CD4-positive, alpha-beta T cell treated with Interleukin-10 for 1 hour (primary cell): Measurements from ENCODE around the gene PEX26.
"Not testable (repeated sequence)": the region's sequence is repeated elsewhere in the genome, so short reads cannot be mapped to it uniquely, and the experiment has no call there.

ENCODE experiments used
- DNase-seq: peaks from one replicate; pipeline ENCODE4 v3.0.0-alpha.2; 2020

PEX26 gene

DNA sequence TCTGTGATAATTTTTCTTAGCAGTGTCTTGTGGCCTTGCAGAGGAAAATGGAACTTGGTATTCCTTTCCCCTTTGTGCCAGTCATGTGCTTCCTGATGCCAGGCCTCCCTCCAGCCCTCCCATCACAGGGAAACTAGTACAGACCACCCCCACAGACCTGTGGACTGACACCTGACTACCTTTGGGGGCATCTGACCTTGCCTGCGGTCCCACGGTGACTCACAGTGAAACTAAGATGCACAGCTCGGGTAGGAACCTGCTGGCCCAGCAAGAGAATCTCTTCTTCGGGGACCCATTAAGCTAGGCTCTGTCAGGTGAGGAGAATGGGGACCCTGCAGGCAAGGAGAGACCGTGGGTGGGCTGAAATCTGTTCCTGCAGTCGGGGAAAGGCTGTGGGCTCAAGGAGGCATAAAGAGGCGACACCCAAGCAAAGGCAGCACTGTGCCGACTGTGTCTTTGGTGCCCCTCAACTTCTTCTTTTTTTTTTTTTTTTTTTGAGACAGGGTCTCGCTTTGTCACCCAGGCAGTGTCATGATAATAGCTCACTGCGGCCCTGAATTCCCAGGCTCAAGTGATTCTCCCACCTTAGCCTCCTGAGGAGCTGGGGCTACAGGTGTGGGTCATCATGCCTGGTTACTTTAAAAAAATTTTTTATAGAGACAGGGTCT lies 20.8 kb upstream of the PEX26 start:
- no peak for DNase-seq

DNA sequence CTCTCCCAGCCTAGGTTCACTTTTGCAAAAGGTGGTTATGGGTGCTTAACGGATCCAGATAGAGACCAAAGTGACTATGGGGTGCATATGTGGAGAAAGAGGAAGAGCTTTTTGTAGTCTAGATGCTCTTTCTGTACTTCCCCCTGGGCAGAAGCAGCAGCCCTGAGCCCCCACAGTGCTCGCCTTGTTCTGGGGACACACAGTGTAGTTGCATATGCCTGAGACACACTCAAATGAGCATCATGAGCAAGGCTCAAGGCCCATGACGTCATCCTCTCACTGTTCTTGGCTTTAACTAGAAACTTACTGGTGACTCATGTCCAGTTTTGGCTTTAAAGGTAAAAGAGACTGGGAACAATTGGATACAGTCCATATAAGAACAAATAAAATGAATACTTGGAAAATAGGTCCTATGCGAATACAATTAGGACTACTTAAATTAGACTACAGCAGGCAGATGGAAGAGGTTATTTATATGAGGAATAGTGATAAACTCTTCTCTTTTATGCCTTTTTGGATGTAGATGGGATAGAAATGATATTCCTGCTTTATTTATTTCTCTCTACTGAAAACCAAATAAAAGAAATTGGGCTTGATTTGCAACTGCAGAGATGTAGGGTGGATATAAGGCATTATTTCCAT lies 20.1 kb upstream of the PEX26 start:
- no peak for DNase-seq

DNA sequence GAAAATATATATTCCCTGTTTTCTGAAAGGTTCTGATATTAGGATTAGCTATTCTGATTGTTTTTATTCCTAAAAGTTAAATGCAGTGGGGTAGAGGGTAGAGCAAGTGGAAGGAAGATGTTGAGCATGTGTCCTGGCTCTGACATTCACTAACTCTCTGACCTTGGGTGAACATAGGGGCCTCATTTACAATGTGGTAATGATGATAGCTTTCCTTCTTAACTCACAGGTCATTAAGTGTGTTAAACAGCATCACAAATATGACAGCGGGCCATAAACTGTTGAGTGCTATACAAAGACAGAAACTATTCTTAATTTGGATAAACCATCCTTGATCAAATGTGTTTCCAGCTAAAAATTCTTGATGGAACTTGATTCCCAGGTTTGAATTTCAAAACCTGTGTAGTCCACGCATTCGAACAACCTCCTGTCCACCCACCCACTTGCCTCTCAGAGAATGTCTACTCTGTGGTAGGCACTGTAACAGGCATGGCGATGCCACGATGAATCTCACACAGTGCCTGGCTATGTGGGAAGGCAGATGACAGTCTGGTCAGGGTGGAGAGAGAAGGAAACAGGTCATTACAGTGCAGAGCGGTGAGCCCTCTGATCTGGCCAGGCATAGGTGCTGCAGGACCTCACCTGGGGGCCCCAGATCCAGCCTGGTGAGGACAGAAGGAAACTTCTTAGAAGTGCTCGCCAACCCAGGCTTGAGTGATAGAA lies 19.3 kb upstream of the PEX26 start:
- DNase-seq, result no peak

DNA sequence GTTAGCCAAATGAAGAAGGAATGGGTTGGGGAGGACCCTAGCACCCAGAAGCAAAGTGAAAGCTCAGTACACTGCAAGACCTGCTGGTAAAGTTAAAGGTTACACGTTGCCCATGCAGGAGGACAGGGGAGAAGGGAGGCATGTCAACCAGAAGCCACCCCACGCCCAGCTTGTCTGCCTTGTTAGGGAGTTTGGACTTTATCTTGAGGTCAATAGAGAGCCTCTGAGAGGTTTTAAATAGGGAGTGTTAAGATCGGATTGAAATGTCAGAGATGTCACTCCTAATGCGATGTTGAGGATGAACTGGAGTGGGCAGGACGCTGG lies 18.7 kb upstream of the PEX26 start:
- DNase-seq, result no peak

DNA sequence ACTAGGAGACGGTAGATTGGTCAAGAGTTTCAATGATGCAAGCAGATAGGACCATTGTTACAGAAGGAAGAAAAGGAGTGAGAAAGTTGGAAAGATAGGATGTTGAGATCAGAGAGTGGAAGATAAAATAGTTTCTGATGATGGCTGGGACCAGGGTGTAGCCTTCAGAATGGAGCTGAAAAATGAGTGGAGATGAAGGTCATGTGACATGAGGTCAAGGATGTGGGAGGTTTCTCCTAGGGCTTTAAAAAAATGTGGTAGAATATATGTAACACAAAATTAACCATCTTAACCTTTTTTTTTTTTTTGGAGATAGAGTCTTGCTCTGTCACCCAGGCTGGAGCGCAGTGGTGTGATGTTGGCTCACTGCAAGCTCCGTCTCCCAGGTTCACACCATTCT lies 18.3 kb upstream of the PEX26 start:
- no peak for DNase-seq

DNA sequence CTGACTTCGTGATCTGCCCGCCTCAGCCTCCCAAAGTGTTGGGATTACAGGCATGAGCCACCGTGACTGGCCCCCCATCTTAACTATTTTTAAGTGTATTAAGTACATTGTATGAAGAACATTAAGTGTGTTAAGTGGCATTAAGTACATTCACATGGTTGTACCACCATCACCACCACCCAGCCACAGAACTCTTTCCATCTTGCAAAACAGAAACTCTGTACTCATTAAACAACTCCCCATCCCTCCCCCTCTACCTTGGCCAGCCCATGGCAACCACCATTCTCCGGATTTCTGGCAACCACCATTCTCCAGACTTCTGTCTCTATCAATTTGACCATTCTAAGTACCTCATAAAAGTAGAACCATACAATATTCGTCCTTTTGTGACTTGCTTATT lies 17.8 kb upstream of the PEX26 start:
- DNase-seq, result no peak

DNA sequence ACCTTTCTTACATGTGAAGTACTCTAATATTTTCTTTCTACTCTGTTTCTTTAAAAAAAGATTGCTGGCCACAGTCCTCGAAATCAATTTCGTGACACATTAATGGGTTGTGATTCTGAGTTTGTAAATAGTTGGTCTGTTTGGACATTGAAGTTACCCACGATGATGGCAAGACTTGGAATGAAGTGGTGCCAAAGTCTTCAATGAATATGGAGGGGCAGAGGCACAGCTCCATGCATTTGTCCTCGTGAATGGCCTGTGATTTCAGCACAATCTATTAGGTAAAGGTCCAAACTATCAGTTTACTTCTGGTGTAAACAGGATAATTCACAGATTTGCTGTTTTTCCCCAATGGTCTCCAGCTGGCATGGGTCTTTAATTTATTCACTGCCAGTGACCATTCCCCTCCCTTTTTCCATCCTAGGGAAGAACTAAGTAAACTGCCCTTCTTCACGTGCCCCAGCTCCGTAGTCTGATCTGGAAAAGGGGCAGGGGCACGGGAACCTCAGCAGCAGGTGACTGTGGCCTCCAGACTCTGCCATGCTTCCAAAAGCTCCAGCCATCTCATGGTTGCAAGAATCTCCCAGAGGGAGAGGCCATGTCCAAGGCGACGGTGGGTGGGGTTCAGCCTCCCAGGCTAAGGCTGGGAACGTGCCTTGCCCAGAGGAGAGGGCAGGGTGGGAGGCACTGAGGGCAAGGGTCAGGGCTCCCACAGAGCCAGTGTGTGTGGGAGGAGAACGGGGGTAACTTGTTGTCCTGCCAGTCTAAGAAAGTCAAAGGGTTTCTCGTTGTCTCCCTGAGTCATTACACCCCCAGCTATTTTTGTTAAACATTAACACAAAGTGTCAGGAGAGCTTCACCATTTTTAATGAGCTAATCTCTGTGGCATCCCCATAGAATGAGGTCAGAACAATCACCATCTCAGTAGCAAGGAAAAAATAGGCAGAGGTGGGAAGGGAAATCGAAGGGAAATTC lies 16.9 kb upstream of the PEX26 start:
- no peak for DNase-seq

DNA sequence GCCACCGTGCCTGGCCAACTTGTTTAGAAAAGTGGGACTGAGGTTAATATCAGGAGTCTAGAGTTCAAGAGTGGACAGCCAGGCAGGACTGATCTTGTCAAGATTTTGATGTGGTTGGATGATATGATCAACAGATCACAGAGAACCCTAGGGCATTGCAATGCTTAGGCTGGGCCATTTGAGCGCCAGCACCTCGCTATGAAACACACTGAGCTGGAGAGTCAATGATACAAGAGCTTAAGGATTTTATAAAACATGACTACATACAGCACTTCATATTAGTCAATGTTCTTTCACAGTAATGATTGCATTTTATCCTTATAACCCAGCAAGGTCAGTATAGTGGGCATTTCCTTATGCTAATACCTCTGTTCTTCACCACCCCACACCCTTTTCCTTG lies 15.4 kb upstream of the PEX26 start:
- no peak for DNase-seq

DNA sequence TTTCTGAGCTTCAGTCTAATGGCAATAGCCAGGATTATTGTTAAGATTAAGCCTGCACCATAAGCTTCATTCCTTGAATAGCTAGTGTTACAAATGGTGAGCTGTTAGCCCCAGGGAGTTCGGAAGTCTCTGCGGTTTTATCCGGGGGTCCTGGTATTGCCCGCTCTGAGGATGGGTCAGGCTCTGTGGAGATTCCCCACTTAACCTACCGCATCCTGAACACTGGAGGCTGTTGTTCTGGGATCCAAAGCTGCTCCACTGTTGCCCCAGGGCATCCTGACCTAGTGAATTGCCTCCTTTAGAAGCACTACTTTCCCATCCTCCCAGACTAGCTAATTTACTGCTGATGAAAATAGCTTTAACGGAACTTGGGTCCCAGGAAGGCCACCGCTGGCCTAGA lies 14.5 kb upstream of the PEX26 start:
- no peak for DNase-seq

DNA sequence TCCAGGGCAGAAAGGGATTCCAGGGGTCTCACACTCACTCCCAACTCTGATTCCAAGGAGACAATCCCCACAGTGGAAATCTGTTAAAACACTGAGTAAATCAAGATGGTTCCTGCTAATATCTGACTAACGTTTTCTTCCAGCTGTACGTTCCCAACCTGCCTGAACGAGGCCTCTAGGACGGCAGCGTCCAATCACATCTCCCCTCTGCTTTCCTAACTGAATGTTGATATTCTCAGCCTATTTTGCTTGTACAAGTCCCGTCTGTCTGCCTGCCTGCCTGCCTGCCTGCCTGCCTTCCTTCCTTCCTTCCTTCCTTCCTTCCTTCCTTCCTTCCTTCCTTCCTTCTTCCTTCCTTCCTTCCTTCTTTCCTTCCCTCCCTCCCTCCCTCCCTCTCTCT lies 14.1 kb upstream of the PEX26 start:
- not testable (repeated sequence) for DNase-seq

DNA sequence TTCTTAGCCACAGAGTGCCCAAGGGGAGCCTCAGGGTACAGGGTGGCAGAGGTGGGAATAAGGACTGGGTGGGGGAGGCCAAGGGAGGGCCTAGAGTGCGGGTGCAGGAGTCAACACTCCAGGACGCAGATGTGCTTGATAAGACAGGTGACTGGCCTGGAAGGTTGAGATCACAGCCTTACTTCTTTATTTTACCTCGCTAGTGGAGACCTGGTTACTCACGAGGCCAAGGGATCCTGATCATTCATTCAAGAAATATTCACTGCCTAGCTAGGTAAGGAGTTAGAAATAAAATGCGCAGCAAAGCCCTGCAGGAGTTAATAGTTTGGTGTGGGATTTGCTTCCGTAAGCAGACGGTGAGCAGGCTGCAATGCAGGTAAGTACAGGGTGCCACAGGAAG lies 13.2 kb upstream of the PEX26 start:
- no peak for DNase-seq

DNA sequence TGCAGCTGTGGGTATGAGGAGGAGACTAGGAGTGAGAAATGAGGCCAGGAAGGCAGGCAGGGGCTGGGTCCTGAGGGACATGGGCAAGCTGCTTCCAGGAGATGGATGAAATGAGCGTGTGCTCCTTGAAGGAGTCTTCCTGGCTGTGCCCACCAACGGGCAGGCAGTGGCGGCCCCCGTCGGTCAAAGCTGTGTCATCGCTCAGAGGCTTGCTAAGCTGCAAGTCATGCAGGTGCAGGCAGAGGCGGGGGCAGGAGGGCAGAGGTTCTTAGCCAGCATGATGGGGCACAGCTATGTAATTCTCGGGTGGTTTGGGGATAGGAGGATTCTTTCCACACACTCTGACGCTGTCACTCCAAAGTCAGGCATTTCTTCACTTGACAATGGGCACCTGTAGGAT lies 12.5 kb upstream of the PEX26 start:
- DNase-seq, result no peak

DNA sequence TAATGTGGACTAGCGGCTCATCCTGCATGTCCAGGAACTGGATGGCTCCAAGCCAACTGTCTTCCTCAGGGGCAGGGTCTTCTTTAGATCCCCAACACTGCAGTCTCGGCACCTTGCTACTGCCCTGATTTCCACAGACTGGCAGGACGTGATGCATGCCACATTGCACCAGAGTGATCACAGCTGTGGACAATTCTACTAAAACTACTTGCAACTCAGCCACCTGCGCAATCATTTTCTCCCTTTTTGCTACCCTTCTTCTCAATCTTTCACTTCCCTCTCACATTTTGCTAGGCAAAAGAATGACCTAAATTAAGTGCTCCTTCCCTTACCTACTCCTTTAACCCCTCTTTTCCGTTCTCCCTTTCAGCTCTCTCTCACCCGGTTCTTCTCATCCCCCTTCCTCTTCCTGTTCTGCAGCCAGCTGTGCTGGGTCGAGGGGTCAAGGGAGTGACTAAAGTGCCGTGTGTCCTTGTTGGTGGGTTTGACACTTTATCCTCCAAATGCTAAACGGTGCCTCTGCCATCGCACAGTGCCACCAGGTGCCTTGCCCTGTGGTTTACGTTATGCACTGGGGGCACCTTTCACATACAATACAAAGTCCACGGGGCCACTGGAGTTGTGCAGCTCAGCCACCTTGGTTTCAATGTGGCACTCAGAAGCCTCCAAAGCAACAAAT lies 11.5 kb upstream of the PEX26 start:
- DNase-seq, result no peak

DNA sequence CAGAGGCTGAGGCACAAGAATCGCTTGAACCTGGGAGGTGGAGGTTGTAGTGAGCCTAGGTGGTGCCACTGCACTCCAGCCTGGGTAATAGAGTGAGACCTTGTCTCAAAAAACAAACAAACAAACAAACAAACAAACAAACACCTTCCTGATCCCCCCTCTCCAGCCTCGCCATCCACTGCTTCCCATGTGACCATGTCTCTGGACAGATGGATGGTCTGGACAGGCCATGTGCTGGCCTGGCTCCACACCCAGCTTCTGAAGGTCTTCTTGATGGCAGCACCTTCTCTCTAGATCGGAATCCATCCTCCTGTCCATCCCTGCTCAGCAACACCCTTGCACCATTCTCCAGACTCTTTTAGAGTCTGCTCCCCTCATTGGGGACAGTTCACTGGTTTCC lies 10.7 kb upstream of the PEX26 start:
- DNase-seq, result no peak

DNA sequence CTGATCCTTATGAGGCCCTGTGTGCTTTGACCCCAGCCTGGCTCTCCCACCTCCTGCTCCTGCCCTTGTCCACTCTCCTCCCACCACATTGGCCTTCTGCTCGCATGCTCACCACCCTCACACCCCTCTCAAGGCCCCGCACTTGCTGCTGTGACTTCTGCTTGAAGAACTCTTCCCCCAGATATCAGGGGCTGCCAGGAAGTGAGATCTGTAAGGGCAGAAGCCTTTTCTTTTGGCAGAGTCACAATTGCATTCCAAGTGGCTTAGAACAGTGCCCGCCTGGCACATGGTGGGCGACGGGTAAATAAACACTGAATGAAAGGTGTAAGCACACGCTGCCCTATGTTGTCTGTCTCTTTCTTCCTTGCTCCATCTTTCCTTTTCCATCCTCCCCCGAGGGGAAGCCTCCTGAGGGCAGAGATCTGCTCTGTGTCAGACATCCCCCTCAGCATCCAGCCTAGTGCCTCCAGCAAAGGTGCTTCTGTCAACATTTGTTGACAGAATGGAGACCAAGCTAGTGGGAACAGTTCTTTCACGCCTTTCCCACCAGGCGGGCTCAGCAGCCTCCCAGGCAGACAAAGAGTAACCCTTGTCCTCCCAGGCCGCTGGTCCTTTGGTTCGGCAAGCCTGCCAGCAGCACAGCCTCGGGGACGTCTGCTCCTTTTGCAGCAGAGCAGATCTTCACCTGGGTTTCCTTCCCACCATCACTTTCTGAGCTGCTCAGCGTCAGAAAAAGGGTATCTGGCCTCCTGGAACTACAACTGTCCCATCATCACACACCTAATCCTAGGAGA lies 10.0 kb upstream of the PEX26 start:
- no peak for DNase-seq

DNA sequence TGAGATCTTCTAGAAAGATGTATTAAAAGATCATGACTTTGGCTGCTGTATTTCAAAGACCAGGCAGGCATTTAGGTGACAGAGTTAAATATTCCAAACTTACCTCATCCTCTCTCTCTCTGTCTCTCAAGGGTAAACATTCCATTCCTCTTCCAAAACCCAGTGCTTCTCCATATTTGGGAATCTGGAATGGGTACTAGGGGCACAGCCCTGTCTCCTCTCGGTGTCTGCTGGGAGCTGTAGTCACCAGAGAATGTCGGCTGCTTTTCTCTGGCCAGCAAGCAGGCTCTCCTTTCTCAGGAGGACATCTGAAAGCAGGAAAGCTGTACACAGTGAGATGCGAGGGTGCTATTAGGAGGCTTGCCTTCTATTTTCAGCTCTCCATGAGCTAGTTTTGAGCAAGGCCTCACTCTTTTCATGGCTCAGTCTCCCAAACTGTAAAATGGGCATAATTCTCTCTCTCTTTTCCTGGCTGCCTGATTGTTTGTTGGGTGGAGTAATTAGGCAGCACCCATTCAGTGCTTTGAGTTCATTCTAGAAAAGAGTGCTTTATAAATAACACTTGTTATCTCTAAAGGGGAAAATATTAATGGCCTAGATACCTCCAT lies 9.3 kb upstream of the PEX26 start:
- no peak for DNase-seq

DNA sequence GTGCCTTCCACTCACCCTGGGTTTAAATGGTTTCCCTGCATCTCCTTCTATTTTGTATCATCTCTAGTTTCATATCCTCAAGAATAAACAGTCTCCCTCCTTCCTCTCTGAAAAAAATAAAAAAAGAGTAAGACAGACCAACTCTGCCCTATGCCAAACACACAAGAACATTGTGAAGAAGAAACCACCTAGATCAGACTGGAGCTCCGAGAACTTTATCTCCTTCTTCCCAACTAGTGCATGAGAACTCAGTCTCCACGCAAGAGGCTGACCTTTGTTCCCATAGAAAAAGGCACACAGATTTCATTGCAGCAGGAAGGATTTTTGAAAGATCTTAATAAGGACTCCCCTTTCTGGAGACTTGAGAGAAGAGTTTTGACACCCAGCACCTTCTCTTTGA lies 8.7 kb upstream of the PEX26 start:
- DNase-seq, result no peak

DNA sequence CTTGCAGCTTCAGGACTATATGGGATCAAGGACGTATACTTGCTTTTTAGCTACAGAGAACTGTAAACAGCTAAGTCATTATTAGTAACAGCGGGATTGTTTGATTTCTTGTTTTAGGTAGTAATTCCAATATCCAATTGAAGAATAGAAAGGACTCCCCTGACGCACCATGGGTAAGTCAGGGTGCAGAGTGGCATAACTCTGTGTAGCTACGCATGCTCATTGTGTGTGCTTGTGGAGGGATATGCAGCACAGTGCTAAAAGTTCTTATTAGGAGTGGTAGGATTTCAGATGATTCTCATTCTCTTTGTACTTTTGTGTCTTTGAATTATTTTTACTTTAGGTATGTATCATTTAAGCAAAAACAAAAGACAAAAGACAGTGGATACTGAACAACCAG lies 7.7 kb upstream of the PEX26 start:
- DNase-seq, result no peak

DNA sequence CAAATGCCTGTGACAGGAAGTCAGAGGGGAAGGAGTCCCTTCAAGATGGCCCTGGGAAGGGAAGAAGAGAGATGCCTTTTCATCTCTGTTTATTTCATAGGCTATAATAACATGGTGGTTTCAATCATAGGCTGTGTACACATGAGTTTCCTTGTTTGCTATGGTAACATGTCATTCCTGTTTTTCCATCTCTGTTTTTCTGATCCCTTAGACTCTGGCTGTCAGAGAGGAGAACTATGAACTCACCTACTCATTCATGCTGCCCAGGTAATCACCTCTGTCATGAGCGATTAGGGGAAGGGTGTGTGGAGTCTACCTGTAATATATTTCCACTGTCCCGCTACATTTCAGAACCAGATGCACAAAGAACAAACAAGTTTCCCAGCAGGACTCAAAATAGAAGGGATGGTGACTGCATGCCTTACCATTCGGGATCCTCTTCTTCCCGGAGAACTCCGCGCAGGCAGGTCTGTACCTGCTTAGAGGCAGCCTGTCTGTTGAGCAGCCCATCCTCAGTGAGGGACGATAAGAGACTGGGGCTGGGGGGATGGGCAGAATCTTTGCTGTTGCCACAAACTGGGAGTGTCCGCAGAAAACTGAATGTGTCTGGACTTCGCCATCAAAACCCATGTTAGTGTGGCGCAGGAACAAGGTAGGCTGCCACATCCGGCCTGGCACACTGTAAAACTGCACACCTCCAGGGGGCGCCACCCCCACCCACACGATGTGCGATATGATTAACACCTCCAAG lies 7.1 kb upstream of the PEX26 start:
- no peak for DNase-seq

DNA sequence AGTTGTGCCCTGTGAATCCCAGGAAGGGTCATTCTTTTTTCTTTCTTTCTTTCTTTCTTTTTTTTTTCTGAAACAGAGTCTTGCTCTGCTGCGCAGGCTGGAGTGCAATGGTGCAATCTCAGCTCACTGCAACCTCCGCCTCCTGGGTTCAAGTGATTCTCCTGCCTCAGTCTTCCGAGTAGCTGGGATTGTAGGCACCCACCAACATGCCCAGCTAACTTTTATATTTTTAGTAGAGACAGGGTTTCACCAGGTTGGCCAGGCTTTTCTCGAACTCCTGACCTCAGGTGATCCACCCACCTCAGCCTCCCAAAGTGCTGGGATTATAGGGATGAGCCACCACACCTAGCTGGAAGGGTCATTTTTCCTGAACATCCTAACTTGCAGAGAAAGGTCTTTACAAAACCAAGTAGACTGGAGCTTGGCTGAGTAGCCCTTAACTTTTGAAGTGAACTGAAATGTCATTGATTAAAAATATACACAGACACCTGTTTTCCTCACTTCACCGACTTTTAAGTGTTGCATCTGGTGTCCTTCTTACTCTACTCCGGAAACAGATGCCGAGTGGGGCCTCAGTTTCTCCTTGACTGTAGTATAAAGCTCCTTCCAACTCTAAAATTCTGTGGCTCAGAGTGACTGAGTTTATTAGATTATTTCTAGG lies 6.4 kb upstream of the PEX26 start:
- not testable (repeated sequence) for DNase-seq
